Measurements from ENCODE around the gene R3HDM2.
A peak's percentile ranks its signal among the peaks of the same experiment; 100 is the strongest.

R3HDM2 gene

DNA sequence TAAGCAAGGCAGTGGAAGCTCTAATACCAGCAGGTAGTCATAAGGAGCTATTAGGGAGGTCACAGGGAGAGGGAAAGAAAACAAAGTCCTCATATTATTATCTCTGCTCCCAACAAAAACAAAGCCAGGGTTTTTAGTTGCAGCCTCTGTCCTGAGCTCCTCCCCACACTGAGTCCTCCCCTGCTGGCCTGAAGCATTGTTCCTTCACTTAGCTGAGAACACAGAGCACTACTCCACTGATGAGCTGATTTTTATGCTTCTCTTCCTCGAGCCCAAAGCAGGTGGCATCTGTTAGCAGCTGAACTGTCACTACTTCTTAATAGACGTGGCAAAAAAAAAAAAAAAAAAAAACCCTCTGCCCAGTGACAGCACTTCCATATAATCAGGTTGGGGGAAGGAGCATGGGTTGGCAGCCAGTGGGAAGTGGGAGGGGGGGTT lies 169.4 kb downstream of the R3HDM2 start:
- no peak for DNase-seq

GRCh38 chr12:57260366-57260765 lies 170.5 kb downstream of the R3HDM2 start:
- no peak for DNase-seq

GRCh38 chr12:57258977-57259970 lies 171.6 kb downstream of the R3HDM2 start:
- DNase-seq: no peak

GRCh38 chr12:57255916-57256315 lies 174.9 kb downstream of the R3HDM2 start:
- no peak for DNase-seq

DNA sequence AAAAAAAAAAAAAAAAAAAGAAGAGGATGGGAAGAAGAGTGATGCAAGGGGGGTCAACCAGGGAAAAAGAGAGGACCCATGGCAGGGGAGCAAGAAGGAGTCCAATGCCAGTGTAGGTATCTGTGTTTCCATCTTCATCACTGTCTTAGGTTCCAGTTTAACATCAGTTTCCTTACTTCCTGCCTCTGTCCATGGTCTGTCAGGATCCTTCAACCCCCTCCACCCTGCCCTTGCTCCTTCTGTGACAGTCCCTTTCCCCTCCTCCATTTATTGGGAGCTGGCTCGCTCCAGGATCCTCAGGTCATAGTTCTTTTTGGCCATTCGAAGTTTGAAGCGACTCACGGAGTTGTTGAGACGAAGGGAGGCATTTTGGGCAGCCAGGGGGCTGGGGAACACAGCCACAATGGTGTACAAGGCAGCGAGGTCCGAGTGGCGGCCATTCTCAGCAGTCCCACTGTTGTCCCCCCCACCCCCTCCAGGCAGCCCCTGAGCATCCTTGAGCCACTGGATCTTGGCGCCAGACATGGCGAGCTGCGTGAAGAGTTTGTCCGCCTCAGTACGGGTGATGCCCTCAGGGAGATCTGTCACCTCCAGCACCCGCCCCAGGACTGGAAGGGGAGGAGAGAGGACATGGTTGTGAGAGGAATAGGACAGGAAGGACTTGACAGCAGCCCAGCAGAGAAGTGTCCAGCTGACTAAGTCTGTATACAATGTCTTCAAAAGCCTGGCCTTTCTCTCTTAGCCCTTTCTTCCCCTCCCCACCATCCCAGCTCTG lies 176.2 kb downstream of the R3HDM2 start:
- no peak for DNase-seq

GRCh38 chr12:57250956-57251355 lies 179.9 kb downstream of the R3HDM2 start, which contains the start of gene STAC3:
TSS of gene STAC3 (minus strand) at chr12:57251187. CDS start at chr12:57249636, 1,551 bp downstream.
- DNase-seq: no peak

- DNase-seq: no peak
Measured at GRCh38 chr12:57250541-57250940, 180.3 kb downstream of the R3HDM2 start.

GRCh38 chr12:57248934-57249742 lies 181.7 kb downstream of the R3HDM2 start:
- no peak for DNase-seq

GRCh38 chr12:57247041-57247440 lies 183.8 kb downstream of the R3HDM2 start:
- no peak for DNase-seq

DNA sequence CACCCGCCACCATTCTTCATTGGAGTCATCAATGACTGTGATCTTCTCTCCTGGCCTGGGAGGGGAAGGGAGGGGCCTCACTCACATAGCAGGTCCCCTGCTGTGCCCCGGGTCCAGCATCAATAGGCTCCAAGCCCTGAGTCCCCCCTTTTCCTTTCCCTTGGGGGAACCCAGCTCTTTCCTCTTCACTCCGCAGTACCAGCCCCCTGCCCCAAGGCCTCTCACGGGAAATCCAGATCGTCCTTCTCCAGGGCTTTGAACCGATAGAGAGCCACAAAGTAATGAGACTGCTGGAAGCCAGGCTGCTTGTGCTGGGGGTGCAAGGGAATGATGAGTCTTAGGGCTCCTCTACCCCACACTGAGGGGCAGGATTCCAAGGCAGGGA lies 186.5 kb downstream of the R3HDM2 start:
- no peak for DNase-seq

DNA sequence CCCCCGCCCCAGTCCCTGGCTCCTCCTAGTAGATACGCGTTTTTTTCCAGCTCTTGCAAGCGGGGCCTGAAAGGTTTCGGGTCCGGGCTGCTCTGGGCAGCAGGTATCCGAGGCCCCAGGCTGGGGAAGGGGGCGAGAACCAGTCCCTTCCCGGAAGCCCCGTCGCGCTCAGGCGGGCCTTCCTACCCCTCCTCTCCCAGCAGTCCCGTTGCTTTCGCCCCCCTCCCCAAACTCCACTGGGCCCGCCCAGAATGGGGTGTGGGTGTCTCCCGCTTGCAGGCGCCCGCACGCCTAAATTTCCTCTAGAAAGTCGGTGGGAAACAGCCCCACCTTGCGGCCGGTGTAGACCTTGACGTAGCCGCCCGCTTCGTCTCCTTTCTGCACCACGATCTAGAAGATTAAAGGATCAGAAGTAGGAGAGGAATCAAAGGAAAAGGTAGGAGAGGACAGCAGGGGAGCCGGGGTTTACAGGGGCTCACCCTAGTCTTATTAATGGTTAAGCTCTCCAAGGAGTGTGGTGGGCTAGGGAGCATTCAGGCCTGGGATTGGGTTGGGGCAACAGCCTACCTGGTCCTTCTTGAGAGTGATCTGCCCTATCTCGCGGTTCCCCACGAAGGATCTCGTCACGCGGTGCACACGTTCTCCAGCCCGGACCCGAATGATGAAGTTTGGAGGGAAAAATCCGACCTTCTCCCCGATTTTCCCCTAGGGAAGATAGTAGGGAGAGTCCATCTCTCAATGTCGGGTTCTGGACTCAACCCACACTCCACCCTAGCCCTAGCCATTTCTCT lies 187.1 kb downstream of the R3HDM2 start:
- peak; percentile 84 for DNase-seq

- peak; percentile 76 for DNase-seq
Measured at GRCh38 chr12:57242691-57243454, 188.0 kb downstream of the R3HDM2 start.

DNA sequence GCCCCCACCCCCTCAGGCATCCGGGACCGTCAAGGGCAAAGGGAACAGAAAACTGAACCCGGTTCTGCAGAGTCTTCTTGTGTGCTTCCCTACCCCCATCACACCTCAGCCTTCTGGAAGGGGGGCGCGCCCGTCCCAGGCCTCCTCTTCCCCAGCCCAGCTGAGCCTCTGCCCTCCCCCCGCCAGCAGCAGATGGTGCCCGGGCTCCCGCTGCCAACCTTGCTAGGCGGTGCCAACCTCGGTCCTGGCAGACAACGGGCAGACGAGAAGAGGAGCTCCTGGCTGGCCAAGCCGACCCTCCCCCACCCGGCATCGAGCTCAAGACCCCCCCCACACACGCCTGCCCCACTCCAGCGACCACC lies 188.5 kb downstream of the R3HDM2 start:
- DNase-seq: no peak

- DNase-seq: no peak
Measured at GRCh38 chr12:57241402-57242310, 189.2 kb downstream of the R3HDM2 start.

- DNase-seq: peak; percentile 39
Measured at GRCh38 chr12:57240926-57241401, 189.9 kb downstream of the R3HDM2 start.

DNA sequence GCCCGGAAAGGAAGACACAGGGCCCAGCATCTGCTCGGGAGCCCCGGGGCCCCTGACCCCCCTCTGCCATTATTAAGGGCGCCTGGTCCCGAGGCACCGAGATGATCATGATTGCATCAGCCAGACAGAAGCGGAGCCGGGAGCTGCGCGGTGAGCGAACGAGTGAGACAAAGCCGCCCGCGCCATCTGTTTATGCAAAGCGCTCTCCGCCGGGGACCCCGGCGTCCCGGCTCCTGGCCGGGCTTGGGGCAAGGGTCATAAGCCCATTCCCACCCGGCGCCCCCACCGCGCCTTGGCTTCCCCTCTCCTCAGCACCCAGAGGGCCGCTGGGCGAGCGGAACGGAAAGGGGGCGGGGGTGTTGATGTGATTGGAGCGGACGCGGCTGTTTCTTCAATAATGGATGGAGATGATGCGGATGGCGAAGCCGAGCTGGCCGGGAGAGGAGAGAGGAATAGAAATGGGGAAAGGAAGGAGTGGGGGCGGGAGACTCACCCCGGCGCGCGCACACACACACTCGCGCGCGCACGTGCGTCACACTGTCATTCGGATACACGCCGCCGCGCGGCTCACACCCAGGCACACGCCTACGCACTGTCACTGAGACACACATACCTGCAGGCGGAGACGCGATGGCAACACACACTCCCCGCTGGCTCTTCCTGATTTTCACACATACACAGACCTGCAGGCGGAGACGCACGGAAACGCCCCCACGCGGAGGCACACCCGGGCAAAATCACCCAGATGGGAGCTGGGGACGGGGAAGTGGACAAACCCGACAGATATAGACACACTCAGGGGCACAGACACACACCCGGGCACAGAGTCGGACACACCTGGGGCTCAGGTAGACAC lies 190.5 kb downstream of the R3HDM2 start:
- peak; percentile 84 for DNase-seq

DNA sequence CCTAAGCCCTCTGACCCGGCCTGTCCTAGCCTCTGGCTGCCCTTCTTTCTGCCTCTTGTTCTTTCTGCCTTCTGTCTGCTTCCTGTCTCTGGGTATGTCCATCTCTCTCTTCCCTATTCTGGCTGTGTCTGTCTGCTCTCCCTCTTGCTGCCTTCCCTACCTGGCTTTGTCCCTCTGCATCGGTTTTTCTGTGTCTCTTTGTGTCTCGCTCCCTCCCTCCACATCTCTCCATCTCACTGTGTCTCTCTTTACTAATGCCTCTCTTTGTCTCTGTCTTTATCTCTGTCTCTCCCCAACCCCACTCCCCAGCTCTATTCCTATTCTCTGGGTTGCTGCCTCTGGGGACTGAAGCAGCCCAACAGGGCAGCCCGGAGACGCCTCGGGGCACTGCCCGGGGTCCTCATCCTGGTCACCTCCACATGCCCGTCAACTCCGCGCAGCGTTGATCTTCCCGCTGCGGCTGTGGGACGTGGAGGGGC lies 191.2 kb downstream of the R3HDM2 start:
- DNase-seq: no peak

GRCh38 chr12:57238854-57239554 lies 191.8 kb downstream of the R3HDM2 start:
- peak; percentile 87 for DNase-seq

Measured in activated naive CD4-positive, alpha-beta T cell treated with anti-CD3 and anti-CD28 coated beads, Interleukin-2, amount 50 U/mL, for 16 hours (primary cell).